GM18508 (cell line): ENCODE measurements around the gene TTC29.
"Not testable (repeated sequence)": the region's sequence is repeated elsewhere in the genome, so short reads cannot be mapped to it uniquely, and the experiment has no call there.

Experiments
- ATAC-seq: cut with Tn5 transposase; IDR thresholded peaks from one replicate; pipeline ENCODE4 v1.9.1; 2021; ENCODE audit warnings: moderate number of reproducible peaks; ENCODE audit not compliant: insufficient read depth, unreplicated experiment

Gene TTC29

GRCh38 chr4:146742416-146742815, 203.2 kb downstream of the TTC29 start:
- ATAC-seq: no peak

GRCh38 chr4:146739182-146739581, 206.5 kb downstream of the TTC29 start:
- ATAC-seq: no peak

- not testable (repeated sequence) for ATAC-seq
These were observed 222.1 kb downstream of the TTC29 start for GRCh38 chr4:146723519-146723918.

- ATAC-seq: no peak
These were observed 235.7 kb downstream of the TTC29 start for GRCh38 chr4:146709956-146710355.

- ATAC-seq: no peak
These were observed 245.8 kb downstream of the TTC29 start for GRCh38 chr4:146699910-146700309.

- ATAC-seq: no peak
These were observed 270.7 kb downstream of the TTC29 start for GRCh38 chr4:146674829-146675570.

GRCh38 chr4:146663968-146664311, 281.7 kb downstream of the TTC29 start:
- not testable (repeated sequence) for ATAC-seq

- ATAC-seq: no peak
These were observed 284.3 kb downstream of the TTC29 start for GRCh38 chr4:146661367-146661766.
